ENCODE data around the gene STK40. TPM values are rescaled to one million over a fixed set of nuclear protein-coding genes. Genes with fewer than 3 reads are reported as not detected.

Gene STK40
- total and polyA plus RNA-seq, 9 of the 15 experiments (the other 6 are each of a cell fraction or from before 2014, with no cell fraction given): 0.69 to 94.3 (median 39.1) TPM

GRCh38 chr1:36385410-36386264 lies at the start of gene STK40 (continued):
- peak; percentile 88 for TF ChIP-seq POU5F1 (IDR thresholded peaks at IDR 0.05; ENCODE audit: borderline replicate concordance, low read depth, low read length, partially characterized antibody)
- no peak for TF ChIP-seq CLOCK (CRISPR knock-in tag; IDR thresholded peaks at IDR 0.05; ENCODE audit: borderline replicate concordance)
- TF ChIP-seq TCF15 (CRISPR knock-in tag; IDR thresholded peaks at IDR 0.05): no peak
- peak; percentile 92 for TF ChIP-seq GATA2 (CRISPR knock-in tag; IDR thresholded peaks at IDR 0.05)
- TF ChIP-seq NEUROD1 (IDR thresholded peaks at IDR 0.05; ENCODE audit: borderline replicate concordance, low read depth, low read length, partially characterized antibody): peak; percentile 96
- no peak for TF ChIP-seq BRD4 (IDR thresholded peaks at IDR 0.05)
- TF ChIP-seq HOXB6 (CRISPR knock-in tag; IDR thresholded peaks at IDR 0.05; ENCODE audit: borderline replicate concordance): no peak
- TF ChIP-seq SETDB1 (IDR thresholded peaks at IDR 0.05; ENCODE audit: low read length): no peak
- peak; percentile 94 to 99 (median 98) for TF ChIP-seq YY1 (IDR thresholded peaks at IDR 0.05; ENCODE audit: borderline replicate concordance in 1 of 3, control insufficient read depth in 1 of 3, extremely low read depth in 1 of 3, insufficient read depth in 3 of 3, insufficient read length in 1 of 3, insufficient replicate concordance in 2 of 3, low read depth in 1 of 3, low read length in 2 of 3)
- peak; percentile 56 for TF ChIP-seq CCNT2 (IDR thresholded peaks at IDR 0.05; ENCODE audit: borderline replicate concordance, extremely low read depth, insufficient read length, low read depth, low read length)
- no peak for TF ChIP-seq MAFF (IDR thresholded peaks at IDR 0.05; ENCODE audit: low read length)
- no peak for TF ChIP-seq DLX4 (CRISPR knock-in tag; IDR thresholded peaks at IDR 0.05)
- no peak for TF ChIP-seq BRCA1 (IDR thresholded peaks at IDR 0.05)
- no peak for TF ChIP-seq BRCA1 (CRISPR knock-in tag; IDR thresholded peaks at IDR 0.05)
- TF ChIP-seq STAT5A (IDR thresholded peaks at IDR 0.05; ENCODE audit: borderline replicate concordance, low read length): no peak
- TF ChIP-seq ZNF347 (CRISPR knock-in tag; IDR thresholded peaks at IDR 0.05; ENCODE audit: low read depth): no peak
- no peak for TF ChIP-seq TARDBP (IDR thresholded peaks at IDR 0.05)
- no peak for TF ChIP-seq ZZZ3 (IDR thresholded peaks at IDR 0.05)
- no peak for TF ChIP-seq ZKSCAN3 (CRISPR knock-in tag; IDR thresholded peaks at IDR 0.05)
- TF ChIP-seq FOXA3 (CRISPR knock-in tag; conservative IDR thresholded peaks at IDR 0.05 in 1 of 2, IDR thresholded peaks at IDR 0.05 in 1 of 2): no peak
- peak; percentile 59 for TF ChIP-seq RBBP5 (IDR thresholded peaks at IDR 0.05; ENCODE audit: borderline replicate concordance, insufficient read depth, low read length, poor library complexity, severe bottlenecking)
